SK-N-SH treated with all-trans-retinoic acid at 6 μM for 48 hours (cell line): ENCODE data around the gene BCR.

Source experiments
- ATAC-seq: fragments of 200-7000 bp; cut with Tn5 transposase; 3 replicates; pipeline ENCODE4 v1.9.1; 2020; ENCODE audit warnings: mild to moderate bottlenecking, moderate library complexity
- ARNTL ChIP-seq: fragments of 450-650 bp; formaldehyde crosslinking; IDR thresholded peaks from 2 replicates; pipeline ENCODE4 v1.5.0; 2020; ENCODE audit warnings: low read depth, mild to moderate bottlenecking, moderate library complexity, borderline replicate concordance
- CSDC2 ChIP-seq: fragments of 250-450 bp; sonication (Bioruptor Pico); IDR thresholded peaks from 2 replicates; pipeline ENCODE4 v1.5.0; 2020; ENCODE audit warnings: mild to moderate bottlenecking, moderate library complexity
- ESRRG ChIP-seq: fragments of 250-450 bp; sonication (Bioruptor Pico); IDR thresholded peaks from 2 replicates; pipeline ENCODE4 v1.6.1; 2021; ENCODE audit warnings: mild to moderate bottlenecking
- ISL1 ChIP-seq: fragments of 250-450 bp; sonication (Bioruptor Pico); IDR thresholded peaks from 2 replicates; pipeline ENCODE4 v2.1.2; 2022; ENCODE audit warnings: mild to moderate bottlenecking, moderate library complexity
- OSR1 ChIP-seq: fragments of 250-450 bp; sonication (Bioruptor Pico); IDR thresholded peaks from 2 replicates; pipeline ENCODE4 v1.8.0; 2022; ENCODE audit warnings: moderate library complexity, mild to moderate bottlenecking, inconsistent platforms
- PPARA ChIP-seq: fragments of 250-450 bp; sonication (Bioruptor Pico); IDR thresholded peaks from 2 replicates; pipeline ENCODE4 v1.5.0; 2020; ENCODE audit warnings: mild to moderate bottlenecking, borderline replicate concordance
- SNAI2 ChIP-seq: fragments of 250-450 bp; sonication (Bioruptor Pico); IDR thresholded peaks from 2 replicates; pipeline ENCODE4 v1.5.0; 2020; ENCODE audit warnings: mild to moderate bottlenecking, moderate library complexity
- TCF4 ChIP-seq: fragments of 250-450 bp; sonication (Bioruptor Pico); IDR thresholded peaks from 2 replicates; pipeline ENCODE4 v1.8.0; 2021; ENCODE audit warnings: mild to moderate bottlenecking, moderate library complexity, borderline replicate concordance
- TOX ChIP-seq: fragments of 250-450 bp; sonication (Bioruptor Pico); IDR thresholded peaks from 2 replicates; pipeline ENCODE4 v1.8.0; 2021; ENCODE audit warnings: mild to moderate bottlenecking, moderate library complexity, borderline replicate concordance
- ZFP3 ChIP-seq: fragments of 250-450 bp; sonication (Bioruptor Pico); IDR thresholded peaks from 2 replicates; pipeline ENCODE4 v1.5.0; 2020; ENCODE audit warnings: mild to moderate bottlenecking, moderate library complexity
- ZFP30 ChIP-seq: fragments of 450-650 bp; formaldehyde crosslinking; IDR thresholded peaks from 2 replicates; pipeline ENCODE4 v1.5.0; 2022; ENCODE audit warnings: mild to moderate bottlenecking, moderate library complexity
- ZNF565 ChIP-seq: fragments of 450-650 bp; formaldehyde crosslinking; conservative IDR thresholded peaks from 2 replicates; pipeline ENCODE4 v1.5.0; 2020; ENCODE audit warnings: low read depth, mild to moderate bottlenecking, moderate library complexity
- ZNF70 ChIP-seq: fragments of 450-650 bp; formaldehyde crosslinking; IDR thresholded peaks from 2 replicates; pipeline ENCODE4 v1.5.0; 2020; ENCODE audit warnings: mild to moderate bottlenecking, moderate library complexity
- ZNF8 ChIP-seq: fragments of 450-650 bp; formaldehyde crosslinking; IDR thresholded peaks from 2 replicates; pipeline ENCODE4 v1.5.0; 2020; ENCODE audit warnings: mild to moderate bottlenecking, moderate library complexity
- TF ChIP-seq, protein P1 (sequence below): fragments of 250-450 bp; sonication (Bioruptor Pico); IDR thresholded peaks from 2 replicates; pipeline ENCODE4 v1.5.1; 2021; ENCODE audit warnings: mild to moderate bottlenecking, moderate library complexity
- TF ChIP-seq, protein P2 (sequence below): fragments of 250-450 bp; sonication (Bioruptor Pico); IDR thresholded peaks from 2 replicates; pipeline ENCODE4 v1.5.1; 2020; ENCODE audit warnings: low read depth, mild to moderate bottlenecking, moderate library complexity
- TF ChIP-seq, protein P3 (sequence below): fragments of 250-450 bp; sonication (Bioruptor Pico); IDR thresholded peaks from 2 replicates; pipeline ENCODE4 v1.5.0; 2020; ENCODE audit warnings: mild to moderate bottlenecking, moderate library complexity

BCR gene

DNA sequence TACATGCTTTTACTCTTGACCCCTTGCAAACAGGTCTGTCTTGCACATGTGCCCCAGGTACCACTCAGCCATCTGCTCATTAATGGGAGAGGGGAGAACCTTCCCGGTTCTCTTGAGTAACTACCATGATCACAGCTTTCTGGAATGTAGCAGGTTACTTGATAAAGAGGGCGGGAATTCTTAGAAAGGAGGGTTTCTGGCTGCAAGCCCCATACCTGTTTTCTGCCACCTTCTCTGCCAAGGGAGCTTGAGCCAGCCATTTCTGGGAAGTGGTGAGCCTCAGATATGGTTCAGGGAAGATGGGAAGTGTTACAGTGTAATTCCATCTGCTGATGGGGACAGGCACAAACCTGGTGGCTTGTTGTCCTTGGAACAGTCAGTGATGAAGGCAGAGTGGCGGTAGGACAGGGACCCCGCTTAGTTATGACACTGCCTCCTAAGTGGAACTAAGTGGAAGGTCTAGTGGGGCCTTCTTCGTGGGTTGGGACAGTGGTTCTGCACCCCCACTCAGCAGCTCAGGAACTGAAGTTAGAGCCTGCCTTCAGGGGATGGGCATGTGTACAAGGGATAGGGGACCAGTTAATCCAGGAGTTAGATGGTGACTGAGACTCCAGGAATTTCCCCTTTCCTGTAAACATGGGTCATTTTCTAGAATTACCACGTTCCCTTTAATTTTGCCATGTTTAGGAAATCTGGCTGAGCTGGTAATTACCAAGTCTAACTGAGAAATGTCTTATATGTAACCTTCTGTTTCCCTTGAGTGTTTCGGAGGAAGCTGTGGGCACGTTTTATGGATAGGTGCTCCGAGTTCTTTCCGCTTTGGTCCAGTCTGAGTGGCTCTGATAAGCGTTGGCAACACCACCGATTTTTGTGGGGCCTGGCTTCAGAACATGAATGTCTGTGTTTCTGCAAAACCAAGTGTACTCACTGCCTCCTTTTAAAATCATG is 35.3 kb downstream of the BCR start:
- no peak for ATAC-seq
- TF ChIP-seq, protein P1, sequence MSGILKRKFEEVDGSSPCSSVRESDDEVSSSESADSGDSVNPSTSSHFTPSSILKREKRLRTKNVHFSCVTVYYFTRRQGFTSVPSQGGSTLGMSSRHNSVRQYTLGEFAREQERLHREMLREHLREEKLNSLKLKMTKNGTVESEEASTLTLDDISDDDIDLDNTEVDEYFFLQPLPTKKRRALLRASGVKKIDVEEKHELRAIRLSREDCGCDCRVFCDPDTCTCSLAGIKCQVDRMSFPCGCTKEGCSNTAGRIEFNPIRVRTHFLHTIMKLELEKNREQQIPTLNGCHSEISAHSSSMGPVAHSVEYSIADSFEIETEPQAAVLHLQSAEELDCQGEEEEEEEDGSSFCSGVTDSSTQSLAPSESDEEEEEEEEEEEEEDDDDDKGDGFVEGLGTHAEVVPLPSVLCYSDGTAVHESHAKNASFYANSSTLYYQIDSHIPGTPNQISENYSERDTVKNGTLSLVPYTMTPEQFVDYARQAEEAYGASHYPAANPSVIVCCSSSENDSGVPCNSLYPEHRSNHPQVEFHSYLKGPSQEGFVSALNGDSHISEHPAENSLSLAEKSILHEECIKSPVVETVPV (CRISPR knock-in tag) = no peak
- TF ChIP-seq, protein P2, sequence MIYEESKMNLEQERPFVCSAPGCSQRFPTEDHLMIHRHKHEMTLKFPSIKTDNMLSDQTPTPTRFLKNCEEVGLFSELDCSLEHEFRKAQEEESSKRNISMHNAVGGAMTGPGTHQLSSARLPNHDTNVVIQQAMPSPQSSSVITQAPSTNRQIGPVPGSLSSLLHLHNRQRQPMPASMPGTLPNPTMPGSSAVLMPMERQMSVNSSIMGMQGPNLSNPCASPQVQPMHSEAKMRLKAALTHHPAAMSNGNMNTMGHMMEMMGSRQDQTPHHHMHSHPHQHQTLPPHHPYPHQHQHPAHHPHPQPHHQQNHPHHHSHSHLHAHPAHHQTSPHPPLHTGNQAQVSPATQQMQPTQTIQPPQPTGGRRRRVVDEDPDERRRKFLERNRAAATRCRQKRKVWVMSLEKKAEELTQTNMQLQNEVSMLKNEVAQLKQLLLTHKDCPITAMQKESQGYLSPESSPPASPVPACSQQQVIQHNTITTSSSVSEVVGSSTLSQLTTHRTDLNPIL (CRISPR knock-in tag) = no peak
- TF ChIP-seq ARNTL (no peak), TOX (CRISPR knock-in tag) (no peak), ZNF8 (CRISPR knock-in tag) (no peak), ISL1 (no peak), TCF4 (CRISPR knock-in tag) (no peak), ZNF70 (CRISPR knock-in tag) (no peak)

DNA sequence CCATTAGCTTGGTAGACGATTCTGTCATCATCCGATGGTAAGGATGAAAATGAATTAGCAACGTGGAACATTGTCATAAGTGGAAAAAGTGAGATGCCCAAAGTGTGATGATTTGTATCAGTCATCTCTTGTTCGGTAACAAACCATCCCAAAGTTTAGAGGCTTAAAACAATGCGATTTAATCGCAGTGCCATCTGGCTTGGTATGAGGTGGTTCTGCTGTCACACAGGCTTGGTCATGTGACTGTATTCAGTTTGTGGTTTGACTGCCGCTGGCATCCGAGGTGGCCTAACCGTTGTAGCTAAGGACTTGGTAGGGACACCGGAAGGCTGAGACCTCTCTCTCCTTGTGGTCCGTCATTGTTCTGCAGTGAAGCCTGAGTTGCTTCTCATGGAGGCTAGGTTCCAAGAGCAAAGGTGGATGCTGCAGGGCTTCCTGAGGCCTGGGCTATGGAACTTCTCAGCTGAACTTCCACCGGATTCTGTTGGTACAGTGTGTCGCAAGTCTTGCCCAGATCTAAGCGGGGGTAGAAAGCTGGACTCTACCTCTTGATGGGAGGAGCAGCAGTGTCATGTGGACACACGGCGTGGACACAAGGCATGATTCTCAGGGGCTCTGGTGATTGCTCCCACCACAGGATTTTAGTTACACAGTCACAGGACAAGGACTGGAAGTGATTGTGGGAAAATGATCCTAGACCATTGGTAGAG is 36.3 kb downstream of the BCR start:
- no peak for ATAC-seq
- no peak for TF ChIP-seq ISL1
- no peak for TF ChIP-seq SNAI2 (CRISPR knock-in tag)
- TF ChIP-seq ZFP3 (CRISPR knock-in tag) = no peak
- no peak for TF ChIP-seq TCF4 (CRISPR knock-in tag)
- TF ChIP-seq, protein P1 (CRISPR knock-in tag) = no peak
- no peak for TF ChIP-seq ZNF565 (CRISPR knock-in tag)
- TF ChIP-seq, protein P3, sequence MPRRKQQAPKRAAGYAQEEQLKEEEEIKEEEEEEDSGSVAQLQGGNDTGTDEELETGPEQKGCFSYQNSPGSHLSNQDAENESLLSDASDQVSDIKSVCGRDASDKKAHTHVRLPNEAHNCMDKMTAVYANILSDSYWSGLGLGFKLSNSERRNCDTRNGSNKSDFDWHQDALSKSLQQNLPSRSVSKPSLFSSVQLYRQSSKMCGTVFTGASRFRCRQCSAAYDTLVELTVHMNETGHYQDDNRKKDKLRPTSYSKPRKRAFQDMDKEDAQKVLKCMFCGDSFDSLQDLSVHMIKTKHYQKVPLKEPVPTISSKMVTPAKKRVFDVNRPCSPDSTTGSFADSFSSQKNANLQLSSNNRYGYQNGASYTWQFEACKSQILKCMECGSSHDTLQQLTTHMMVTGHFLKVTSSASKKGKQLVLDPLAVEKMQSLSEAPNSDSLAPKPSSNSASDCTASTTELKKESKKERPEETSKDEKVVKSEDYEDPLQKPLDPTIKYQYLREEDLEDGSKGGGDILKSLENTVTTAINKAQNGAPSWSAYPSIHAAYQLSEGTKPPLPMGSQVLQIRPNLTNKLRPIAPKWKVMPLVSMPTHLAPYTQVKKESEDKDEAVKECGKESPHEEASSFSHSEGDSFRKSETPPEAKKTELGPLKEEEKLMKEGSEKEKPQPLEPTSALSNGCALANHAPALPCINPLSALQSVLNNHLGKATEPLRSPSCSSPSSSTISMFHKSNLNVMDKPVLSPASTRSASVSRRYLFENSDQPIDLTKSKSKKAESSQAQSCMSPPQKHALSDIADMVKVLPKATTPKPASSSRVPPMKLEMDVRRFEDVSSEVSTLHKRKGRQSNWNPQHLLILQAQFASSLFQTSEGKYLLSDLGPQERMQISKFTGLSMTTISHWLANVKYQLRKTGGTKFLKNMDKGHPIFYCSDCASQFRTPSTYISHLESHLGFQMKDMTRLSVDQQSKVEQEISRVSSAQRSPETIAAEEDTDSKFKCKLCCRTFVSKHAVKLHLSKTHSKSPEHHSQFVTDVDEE (CRISPR knock-in tag) = no peak
- no peak for TF ChIP-seq ZFP30 (CRISPR knock-in tag)
- TF ChIP-seq, protein P2 (CRISPR knock-in tag) = no peak
- TF ChIP-seq ZNF8 (CRISPR knock-in tag) = no peak
- no peak for TF ChIP-seq PPARA (CRISPR knock-in tag)
- no peak for TF ChIP-seq ESRRG (CRISPR knock-in tag)
- TF ChIP-seq OSR1 = no peak

DNA sequence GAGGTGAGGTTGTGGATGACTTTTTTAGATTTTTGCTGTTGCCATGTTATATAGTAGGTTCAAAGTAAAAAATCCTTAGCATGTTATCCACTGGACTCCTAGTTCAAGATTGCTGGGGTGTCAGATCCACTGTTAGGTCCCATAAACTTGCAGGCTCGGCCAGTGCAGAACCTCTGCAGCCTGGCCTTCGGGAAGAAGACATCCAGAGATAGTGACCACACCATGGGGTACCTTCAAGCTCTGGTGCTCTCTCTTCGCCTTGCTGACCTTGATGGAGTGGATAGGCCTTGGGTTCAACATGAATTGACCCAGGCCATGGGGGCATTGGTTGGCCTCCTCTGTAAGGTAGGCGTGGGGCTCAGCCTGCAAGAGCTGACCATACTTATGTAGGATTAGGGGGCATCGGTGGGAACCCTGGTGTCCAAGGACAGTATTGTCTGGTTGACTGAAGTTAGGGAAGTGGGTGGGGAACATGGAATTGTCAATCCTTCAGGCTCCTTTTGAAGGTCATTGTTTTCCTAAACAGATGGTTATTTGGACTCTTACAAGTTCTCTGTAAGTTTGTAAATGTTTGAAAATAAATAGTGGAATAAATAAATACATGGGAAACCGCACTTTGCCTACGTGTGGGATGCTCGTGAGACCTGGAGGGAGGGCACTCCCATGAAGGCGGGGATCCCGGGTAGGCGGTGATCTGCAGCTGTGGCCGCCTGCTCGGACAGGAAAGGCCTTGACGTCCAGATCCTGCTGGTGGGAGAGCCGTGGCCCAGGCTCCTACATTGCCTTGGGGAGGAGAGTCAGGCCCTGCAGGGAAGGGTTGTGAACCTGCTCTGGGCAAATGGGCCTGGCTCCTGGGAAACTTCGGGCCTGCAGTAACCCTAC is 37.1 kb downstream of the BCR start:
- TF ChIP-seq TOX (CRISPR knock-in tag) = no peak
- no peak for TF ChIP-seq CSDC2 (CRISPR knock-in tag)
- TF ChIP-seq, protein P2 (CRISPR knock-in tag) = no peak
- TF ChIP-seq, protein P3 (CRISPR knock-in tag) = no peak
- no peak for ATAC-seq
